Left lung (tissue), 10 donors: ENCODE data around the gene TRIM65. TPM values are rescaled to one million over a fixed set of nuclear protein-coding genes. Genes with fewer than 3 reads are reported as not detected.
"Not testable (repeated sequence)": the region's sequence is repeated elsewhere in the genome, so short reads cannot be mapped to it uniquely, and the experiment has no call there.

ENCODE experiments used
- ATAC-seq: fragments of 200-7000 bp; cut with Tn5 transposase; one replicate; pipeline ENCODE4 v1.9.1; 2020; ENCODE audit warnings: moderate library complexity
- DNase-seq, 4 donors: peaks; one replicate each; pipeline ENCODE4 v3.0.0-alpha.2; 2013 to 2020
- H3K27ac ChIP-seq, 2 donors: fragments of 200-600 bp; sonication (generic) in 1 of 2; one replicate each; pipeline versions ENCODE4 v1.5.0 to v1.8.0; 2020 to 2021
- H3K27me3 ChIP-seq, 2 donors: fragments of 200-600 bp; sonication (generic) in 1 of 2; one replicate each; pipeline versions ENCODE4 v1.5.0 to v1.8.0; 2020 to 2021
- H3K36me3 ChIP-seq, 2 donors: fragments of 200-600 bp; sonication (generic) in 1 of 2; one replicate each; pipeline versions ENCODE4 v1.5.0 to v1.8.0; 2020 to 2021
- H3K4me1 ChIP-seq, 2 donors: fragments of 200-600 bp; one replicate each; pipeline ENCODE4 v1.8.0; 2021
- H3K4me3 ChIP-seq, 2 donors: fragments of 200-600 bp; sonication (generic) in 1 of 2; one replicate each; pipeline versions ENCODE4 v1.5.0 to v1.8.0; 2020 to 2021; ENCODE audit warnings: mild to moderate bottlenecking in 1 of 2
- H3K9me3 ChIP-seq, 2 donors: fragments of 200-600 bp; sonication (generic) in 1 of 2; one replicate each; pipeline versions ENCODE4 v1.5.0 to v1.8.0; 2020 to 2021
- intact Hi-C, 2 donors: fragments of 100-400 bp; cut with DNase I; formaldehyde crosslinking; loops; one replicate each; pipeline versions ENCODE4 v1.11.2 to v1.14.2; 2022
- polyA plus RNA-seq, 6 donors: library from polyadenylated mRNA; unstranded; fragments of 120-200 nt; gene quantifications; one replicate each; pipeline ENCODE4 v1.2.1, GENCODE V29; 2013; ENCODE audit not compliant: insufficient read length in 6 of 6
- total RNA-seq, 2 donors: library from RNA; stranded (reverse); fragmentation: NEBNext Ultra II Directional; extraction: Animal tissue kit (Norgen Biotek cat#: 25700); gene quantifications; one replicate each; pipeline ENCODE4 v1.2.1, GENCODE V29; 2021
- TF ChIP-seq, protein P1 (sequence below), 2 donors: fragments of 200-600 bp; sonication (generic) in 1 of 2; IDR thresholded peaks; one replicate each; pipeline versions ENCODE4 v1.5.0 to v1.8.0; 2021; ENCODE audit warnings: antibody characterized with exemption in 2 of 2
- donor health status: DM: no; HTN: yes; CAD: no.
- donor health status: DM: no; HTN: no; CAD: no.

TRIM65 gene
- total and polyA plus RNA-seq, 8 donors = 15.8 to 35.1 (median 20.0) TPM

DNA sequence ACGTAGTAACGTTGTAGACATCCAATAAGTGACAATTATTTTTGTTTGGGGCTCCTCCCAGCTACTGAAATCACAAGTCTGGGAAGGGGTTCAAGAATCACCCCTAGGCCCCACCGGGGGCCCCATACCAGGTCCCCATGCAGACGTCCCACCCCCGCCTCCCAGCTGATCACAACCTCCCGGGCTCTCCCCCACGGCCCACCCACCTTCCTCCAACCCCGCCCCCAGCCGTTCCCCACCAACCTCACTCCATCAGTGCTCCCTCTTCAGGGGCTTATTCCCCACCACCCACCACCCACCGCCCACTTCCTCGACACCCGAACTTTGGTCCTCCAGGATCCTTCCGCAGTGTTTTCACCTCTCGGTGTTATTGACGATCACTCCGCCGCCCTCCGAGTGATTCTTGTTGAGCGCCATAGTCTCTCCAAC, 41.9 kb downstream of the TRIM65 start:
- H3K36me3 ChIP-seq = peaks cover 2 to 30% of the 10 kb centered on the region in 2 donors
- TF ChIP-seq, protein P1, sequence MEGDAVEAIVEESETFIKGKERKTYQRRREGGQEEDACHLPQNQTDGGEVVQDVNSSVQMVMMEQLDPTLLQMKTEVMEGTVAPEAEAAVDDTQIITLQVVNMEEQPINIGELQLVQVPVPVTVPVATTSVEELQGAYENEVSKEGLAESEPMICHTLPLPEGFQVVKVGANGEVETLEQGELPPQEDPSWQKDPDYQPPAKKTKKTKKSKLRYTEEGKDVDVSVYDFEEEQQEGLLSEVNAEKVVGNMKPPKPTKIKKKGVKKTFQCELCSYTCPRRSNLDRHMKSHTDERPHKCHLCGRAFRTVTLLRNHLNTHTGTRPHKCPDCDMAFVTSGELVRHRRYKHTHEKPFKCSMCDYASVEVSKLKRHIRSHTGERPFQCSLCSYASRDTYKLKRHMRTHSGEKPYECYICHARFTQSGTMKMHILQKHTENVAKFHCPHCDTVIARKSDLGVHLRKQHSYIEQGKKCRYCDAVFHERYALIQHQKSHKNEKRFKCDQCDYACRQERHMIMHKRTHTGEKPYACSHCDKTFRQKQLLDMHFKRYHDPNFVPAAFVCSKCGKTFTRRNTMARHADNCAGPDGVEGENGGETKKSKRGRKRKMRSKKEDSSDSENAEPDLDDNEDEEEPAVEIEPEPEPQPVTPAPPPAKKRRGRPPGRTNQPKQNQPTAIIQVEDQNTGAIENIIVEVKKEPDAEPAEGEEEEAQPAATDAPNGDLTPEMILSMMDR (IDR thresholded peaks at IDR 0.05) = no peak
- H3K27ac ChIP-seq = peak overlapping the region; percentile 95 to 98
- intact Hi-C loops = no loop called here
- DNase-seq (peak in 2 of 4 donors; percentile 59 to 79), ATAC-seq (peak; percentile 5)
- H3K4me3 ChIP-seq = peak overlapping the region; percentile 35 to 79
- no peaks in the 10 kb centered on the region for H3K27me3 ChIP-seq
- H3K4me1 ChIP-seq = peaks cover 13 to 70% of the 10 kb centered on the region in 2 donors
- no peaks in the 10 kb centered on the region for H3K9me3 ChIP-seq

DNA sequence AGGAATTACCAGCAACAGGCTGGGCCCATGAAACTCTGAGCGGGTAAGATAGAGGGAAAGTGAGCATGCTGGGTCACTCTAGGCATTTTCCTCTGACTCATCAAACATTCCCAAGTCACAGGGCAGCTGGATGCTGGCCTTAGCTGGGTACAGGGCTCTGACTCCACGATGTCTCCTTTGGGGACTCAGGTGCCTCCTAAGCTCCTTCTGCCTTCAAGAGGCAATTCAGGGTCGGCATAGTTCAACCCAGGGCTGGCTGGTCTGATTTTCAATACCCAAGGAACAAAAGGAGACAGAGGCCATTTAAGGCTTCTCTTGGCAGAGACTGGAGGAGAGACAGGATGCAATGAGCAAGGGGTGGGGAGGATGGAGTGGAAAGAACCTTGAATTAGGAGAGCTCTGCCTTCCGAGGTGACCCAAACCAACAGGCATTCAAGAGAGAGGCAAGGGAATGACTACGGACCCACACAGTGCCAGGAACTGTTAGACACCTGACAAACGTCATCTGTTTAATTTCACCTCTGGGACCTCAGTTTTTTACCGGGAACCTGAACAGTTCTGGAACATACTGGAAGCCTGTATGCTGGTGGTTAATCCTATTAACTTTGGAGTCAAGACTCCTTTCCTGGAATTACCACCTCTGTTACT, 42.5 kb downstream of the TRIM65 start:
- H3K4me3 ChIP-seq = peak overlapping the region; percentile 35 to 79
- ATAC-seq (peak; percentile 16), DNase-seq (peak in 1 of 4 donors; percentile 17)
- peaks cover 13 to 70% of the 10 kb centered on the region in 2 donors for H3K4me1 ChIP-seq
- peak overlapping the region; percentile 95 to 98 for H3K27ac ChIP-seq
- intact Hi-C loops = no loop called here
- H3K27me3 ChIP-seq = no peaks in the 10 kb centered on the region
- H3K36me3 ChIP-seq = peaks cover 2 to 37% of the 10 kb centered on the region in 2 donors
- TF ChIP-seq, protein P1 (IDR thresholded peaks at IDR 0.05) = no peak
- H3K9me3 ChIP-seq = no peaks in the 10 kb centered on the region

DNA sequence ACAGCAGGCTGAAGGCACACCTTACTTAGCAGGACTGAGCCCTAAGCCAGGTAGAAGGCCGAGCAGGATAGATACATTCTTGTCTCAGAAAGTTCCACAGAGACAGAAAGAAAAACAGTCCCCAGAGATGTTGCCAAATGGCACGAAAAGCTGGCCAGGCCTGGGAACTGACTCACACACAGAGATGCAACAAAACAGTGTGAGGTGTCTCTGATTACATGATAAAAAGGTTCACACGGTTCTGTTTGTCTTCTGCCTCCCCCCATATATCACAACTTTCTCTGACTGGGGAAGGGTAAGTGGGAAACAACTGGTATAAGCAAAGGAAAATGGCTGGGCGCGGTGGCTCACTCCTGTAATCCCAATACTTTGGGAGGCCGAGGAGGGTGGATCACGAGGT, 43.3 kb downstream of the TRIM65 start:
- intact Hi-C loops = no loop called here
- peak overlapping the region in 1 of 2 donors; percentile 79 for H3K4me3 ChIP-seq
- H3K27ac ChIP-seq = peak overlapping the region; percentile 95 to 98
- no peaks in the 10 kb centered on the region for H3K27me3 ChIP-seq
- H3K9me3 ChIP-seq = no peaks in the 10 kb centered on the region
- peaks cover 2 to 44% of the 10 kb centered on the region in 2 donors for H3K36me3 ChIP-seq
- TF ChIP-seq, protein P1 (IDR thresholded peaks at IDR 0.05) = no peak
- DNase-seq (peak in 1 of 4 donors; percentile 24), ATAC-seq (no peak)
- peaks cover 13 to 71% of the 10 kb centered on the region in 2 donors for H3K4me1 ChIP-seq

DNA sequence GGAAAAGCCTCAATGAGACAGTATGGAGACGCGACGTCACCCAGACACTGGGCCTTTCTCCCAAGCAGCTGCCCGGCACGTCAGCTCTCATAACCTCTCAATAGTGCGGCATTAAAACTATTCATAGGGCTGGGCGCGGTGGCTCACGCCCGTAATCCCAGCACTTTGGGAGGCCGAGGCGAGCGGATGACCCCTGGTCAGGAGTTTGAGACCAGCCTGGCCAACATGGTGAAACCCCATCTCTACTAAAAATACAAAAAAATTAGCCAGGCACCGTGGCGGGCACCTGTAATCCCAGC, 45.1 kb downstream of the TRIM65 start:
- H3K27me3 ChIP-seq, H3K27ac ChIP-seq, H3K4me3 ChIP-seq, H3K9me3 ChIP-seq, intact Hi-C loops, ATAC-seq: not testable (repeated sequence)
- DNase-seq = peak in 1 of 4 donors; percentile 47
- Histone ChIP-seq H3K4me1 (peaks cover 20 to 72% of the 10 kb centered on the region in 2 donors), H3K36me3 (peaks cover 2 to 62% of the 10 kb centered on the region in 2 donors)

DNA sequence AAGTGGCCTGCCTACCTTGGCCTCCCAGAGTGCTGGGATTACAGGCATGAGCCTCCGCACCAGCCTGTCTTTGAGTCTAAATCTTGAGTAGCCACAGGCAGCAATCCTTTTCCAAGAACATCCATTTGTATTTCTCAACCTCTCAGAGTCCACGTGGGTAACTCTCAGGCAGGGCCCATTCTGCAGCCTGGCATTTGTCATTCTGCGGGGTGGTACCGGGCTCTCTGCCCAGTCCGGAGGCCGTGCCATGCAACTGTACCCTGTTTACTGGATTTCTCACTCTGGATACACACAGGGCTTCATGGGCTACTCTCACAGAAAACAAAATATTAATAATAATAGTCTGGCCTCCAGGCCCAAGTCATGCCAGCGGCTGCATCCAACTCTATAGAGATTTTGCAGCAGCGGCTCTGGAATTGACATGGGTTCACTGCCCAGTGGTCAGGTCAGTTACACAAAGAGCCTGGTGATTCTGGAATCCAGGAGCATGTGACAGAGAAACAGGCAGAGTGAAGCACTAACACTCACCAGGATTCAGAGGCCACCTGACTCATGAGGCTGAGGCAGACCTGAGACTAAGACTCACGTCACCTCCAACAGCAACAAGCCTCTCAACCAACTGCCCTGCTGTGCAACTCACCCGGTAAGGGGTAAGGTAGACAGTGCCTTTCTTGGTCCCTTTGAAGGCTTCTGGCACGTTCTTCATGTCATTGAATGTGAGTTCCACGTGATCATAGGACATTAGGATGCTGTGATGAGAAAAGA, 45.6 kb downstream of the TRIM65 start:
- Histone ChIP-seq H3K36me3 (peaks cover 2 to 68% of the 10 kb centered on the region in 2 donors), H3K4me3 (no peak overlapping the region), H3K27ac (no peak overlapping the region), H3K4me1 (peaks cover 25 to 72% of the 10 kb centered on the region in 2 donors), H3K9me3 (no peaks in the 10 kb centered on the region), H3K27me3 (no peaks in the 10 kb centered on the region)
- DNase-seq (peak in 1 of 4 donors; percentile 16), ATAC-seq (no peak)
- intact Hi-C loops = no loop called here
- TF ChIP-seq, protein P1 (IDR thresholded peaks at IDR 0.05) = no peak
